Posterior cingulate gyrus (tissue), 11 donors: ENCODE data around the gene ZBTB38.

Experiments
- DNase-seq, 10 donors: peaks; one replicate each; pipeline versions ENCODE4 v3.0.0 to v3.0.0-alpha.2; 2020 to 2021; ENCODE audit warnings: mixed read lengths in 3 of 10
- intact Hi-C: fragments of 100-400 bp; cut with DNase I; formaldehyde crosslinking; loops from one replicate; pipeline ENCODE4 v1.15.1; 2023

ZBTB38 gene

DNA sequence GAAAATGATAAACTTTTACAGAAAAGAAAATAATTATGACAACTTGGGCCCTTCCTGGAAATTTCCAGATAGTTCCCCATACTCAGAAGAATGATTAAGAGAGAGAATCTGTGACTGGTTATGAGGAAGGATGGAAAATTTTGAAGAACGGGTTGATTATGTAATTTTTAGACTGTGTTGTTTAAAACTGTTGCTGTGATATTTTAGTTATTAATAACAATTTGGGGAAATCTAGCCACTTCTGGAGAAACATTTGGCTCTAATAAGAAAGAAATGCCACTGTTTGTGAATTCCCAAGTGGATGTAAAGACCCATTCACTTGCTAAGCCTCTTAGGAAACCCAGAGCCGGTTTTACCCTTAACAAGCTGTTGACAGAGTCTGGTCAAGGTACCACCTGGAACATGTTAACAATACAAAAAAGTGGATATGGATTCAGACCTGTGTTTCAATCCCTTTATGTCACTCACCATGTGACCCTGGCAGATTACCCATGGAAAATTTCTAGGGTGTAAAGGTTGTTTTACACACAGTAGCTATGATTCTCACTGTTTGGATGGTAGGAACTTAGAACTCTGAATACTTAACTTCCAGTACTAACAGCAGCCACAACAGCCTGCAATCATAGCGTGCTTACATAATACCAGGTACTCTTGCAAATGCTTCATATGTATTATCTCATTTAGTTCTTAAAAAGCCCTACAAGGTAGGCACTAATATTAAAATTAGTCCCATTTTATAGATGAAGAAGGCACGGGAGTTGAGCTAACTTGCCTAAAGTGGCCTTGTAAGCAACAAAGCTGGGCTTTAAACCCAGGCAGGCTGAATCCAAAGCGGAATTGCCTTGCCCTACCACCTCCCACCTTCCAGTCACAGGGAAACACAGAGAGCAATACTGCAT lies 32.0 kb downstream of the ZBTB38 start:
- intact Hi-C loops, result loop anchor here (5.0 kb wide), 1 partner anchor 33 kb away; the partner anchor contains the start of gene ZBTB38
- DNase-seq, result no peak

- intact Hi-C loops, result loop anchor here (5.0 kb wide), 1 partner anchor 34 kb away; the partner anchor contains the start of gene ZBTB38
- no peak for DNase-seq
Measured at GRCh38 chr3:141401095-141401494, 32.8 kb downstream of the ZBTB38 start.

GRCh38 chr3:141401573-141402475 lies 33.5 kb downstream of the ZBTB38 start:
- intact Hi-C loops, result loop anchor here (5.0 kb wide), 1 partner anchor 35 kb away; the partner anchor contains the start of gene ZBTB38
- DNase-seq, result peak in 5 of 10 donors; percentile 28 to 87 (median 77)

DNA sequence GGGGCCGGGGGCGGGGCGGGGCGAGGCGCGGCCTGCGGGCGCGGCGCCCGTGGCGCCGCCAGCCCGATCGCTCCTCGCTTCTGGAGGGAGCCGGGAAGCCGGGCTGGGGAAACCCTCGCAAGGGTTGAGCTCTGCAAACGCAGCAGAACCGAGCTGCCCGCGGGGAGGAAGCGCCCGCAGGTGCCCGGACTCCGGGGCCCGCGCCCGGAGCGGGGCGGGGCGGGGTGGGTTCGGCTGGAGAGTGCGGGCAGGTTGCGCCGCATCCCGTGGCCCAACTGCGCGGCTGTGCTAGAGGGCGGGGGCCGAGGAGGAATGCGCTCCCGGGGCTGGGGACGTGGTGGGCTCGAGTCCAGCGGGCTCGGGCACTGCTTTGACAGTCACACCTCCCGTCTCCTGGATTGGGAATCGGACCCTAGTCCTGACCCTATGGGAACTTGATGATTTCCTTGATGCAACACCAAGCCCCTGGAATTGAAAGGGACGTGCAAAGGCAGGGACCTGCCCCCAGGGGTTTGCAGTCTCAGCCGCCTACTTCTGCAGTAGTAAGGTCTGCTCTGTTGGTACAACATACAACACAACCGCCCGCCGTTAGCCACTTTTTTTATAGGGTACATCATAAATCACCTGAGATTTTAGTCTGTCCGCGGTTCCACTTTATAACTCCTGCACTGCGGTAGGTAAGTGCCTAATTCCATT lies 34.3 kb downstream of the ZBTB38 start:
- intact Hi-C loops, result loop anchor here (5.0 kb wide), 1 partner anchor 35 kb away; the partner anchor contains the start of gene ZBTB38
- DNase-seq, result peak; percentile 42 to 94 (median 61)

DNA sequence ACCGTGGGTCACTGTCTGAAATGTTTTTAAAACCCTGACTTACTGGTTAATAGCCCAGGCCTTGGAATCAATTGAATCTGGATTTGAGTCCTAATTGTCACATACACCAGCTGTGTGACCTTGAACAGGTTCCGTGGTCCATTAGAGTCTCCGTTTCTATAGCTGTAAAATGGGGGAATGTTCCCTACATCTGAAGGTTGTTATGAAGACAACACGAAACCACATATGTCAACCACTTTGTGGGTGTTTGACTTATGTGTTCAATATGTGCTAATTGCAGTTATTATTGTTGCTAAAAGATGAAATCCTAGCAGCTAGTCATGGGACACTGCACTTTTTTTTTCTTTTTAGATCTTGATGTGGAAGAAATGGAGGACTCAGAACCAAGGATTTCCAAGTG lies 35.3 kb downstream of the ZBTB38 start:
- DNase-seq, result no peak
- intact Hi-C loops, result loop anchor here (5.0 kb wide), 1 partner anchor 36 kb away; the partner anchor contains the start of gene ZBTB38

DNA sequence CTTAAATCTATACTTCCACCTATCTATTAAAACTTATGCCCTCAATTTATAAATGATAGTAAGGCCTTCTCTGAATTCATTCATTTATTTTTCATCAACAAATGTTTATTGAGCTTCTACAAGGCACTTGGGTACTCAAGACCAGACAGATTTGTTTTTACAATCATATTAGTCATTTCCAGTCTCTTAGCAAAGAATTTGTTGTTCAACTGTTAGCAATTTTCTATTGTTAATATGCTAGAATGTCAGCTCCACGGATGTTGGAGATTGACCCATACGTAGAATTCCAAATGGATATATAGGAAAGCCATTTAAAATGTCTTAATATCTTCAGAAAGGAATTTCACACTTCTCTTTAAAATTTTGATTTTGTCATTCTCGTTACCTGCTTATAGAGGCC lies 36.7 kb downstream of the ZBTB38 start:
- intact Hi-C loops, result no loop called here
- DNase-seq, result no peak

DNA sequence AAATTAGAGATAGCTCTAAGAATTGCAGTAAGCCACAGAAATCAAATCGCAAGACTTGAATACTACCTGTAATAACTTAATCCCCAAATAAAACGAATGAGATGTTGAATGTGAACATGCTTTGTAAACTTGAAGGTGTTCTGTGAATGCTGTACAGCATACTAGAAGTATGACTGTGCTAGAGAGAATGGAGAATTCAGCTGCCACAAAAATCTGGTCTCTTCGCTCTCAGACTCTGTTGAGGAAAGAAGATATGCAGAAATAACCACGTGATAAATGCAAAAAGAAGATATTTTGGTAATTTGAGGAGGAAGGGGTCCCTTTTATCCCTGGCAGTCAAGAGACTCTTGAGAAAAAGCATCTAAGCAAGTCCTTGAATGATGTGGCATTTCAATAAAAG lies 37.3 kb downstream of the ZBTB38 start:
- intact Hi-C loops, result no loop called here
- no peak for DNase-seq

GRCh38 chr3:141406265-141406664 lies 38.0 kb downstream of the ZBTB38 start:
- no peak for DNase-seq
- intact Hi-C loops, result no loop called here

- intact Hi-C loops, result no loop called here
- no peak for DNase-seq
Measured at GRCh38 chr3:141407047-141407446, 38.7 kb downstream of the ZBTB38 start.

GRCh38 chr3:141407825-141408224 lies 39.5 kb downstream of the ZBTB38 start:
- intact Hi-C loops, result no loop called here
- no peak for DNase-seq

GRCh38 chr3:141408596-141408995 lies 40.3 kb downstream of the ZBTB38 start:
- DNase-seq, result no peak
- intact Hi-C loops, result no loop called here

DNA sequence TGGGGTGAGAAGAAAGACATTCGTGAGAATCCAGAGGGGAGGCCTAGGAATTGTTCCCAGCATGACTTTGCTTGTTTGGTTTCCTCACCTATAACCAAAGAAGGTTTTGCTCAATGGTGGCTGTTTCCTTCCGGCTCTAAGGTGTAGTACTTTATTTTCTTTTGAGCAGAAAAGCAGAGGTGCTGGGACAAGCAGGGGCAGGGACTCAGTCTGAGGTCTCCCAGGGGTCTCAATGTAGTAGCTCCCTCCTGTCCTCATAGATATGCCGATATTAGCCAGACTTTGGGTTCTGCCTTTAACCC lies 41.6 kb downstream of the ZBTB38 start:
- intact Hi-C loops, result loop anchor here (5.0 kb wide), 1 partner anchor 42 kb away; no protein-coding TSS in a partner anchor
- no peak for DNase-seq

DNA sequence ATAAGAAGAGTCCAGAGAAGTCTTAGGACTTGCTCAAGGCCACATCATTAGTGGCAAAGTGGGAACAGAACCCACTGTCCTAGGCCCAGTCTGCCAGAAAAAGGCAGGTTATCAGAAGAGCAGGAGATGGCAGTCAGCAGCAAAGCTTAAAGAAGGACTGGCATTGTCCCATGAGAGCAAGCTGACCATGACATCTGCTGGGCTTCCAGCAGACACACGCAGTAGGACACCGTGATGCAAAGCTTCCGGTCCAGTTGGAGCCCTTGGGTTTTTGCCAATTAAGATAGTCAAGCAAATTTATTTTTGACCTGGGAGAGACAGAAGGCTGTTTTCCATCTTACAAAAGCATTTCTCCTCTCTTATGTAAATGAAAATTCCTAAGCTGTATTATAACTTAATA lies 42.1 kb downstream of the ZBTB38 start:
- intact Hi-C loops, result loop anchor here (5.0 kb wide), 1 partner anchor 42 kb away; no protein-coding TSS in a partner anchor
- DNase-seq, result peak in 5 of 10 donors; percentile 22 to 86 (median 56)

- intact Hi-C loops, result loop anchor here (5.0 kb wide), 1 partner anchor 41 kb away; no protein-coding TSS in a partner anchor
- DNase-seq, result no peak
Measured at GRCh38 chr3:141410846-141411245, 42.5 kb downstream of the ZBTB38 start.

GRCh38 chr3:141411251-141411771 lies 43.0 kb downstream of the ZBTB38 start:
- intact Hi-C loops, result loop anchor here (5.0 kb wide), 1 partner anchor 41 kb away; no protein-coding TSS in a partner anchor
- no peak for DNase-seq

DNA sequence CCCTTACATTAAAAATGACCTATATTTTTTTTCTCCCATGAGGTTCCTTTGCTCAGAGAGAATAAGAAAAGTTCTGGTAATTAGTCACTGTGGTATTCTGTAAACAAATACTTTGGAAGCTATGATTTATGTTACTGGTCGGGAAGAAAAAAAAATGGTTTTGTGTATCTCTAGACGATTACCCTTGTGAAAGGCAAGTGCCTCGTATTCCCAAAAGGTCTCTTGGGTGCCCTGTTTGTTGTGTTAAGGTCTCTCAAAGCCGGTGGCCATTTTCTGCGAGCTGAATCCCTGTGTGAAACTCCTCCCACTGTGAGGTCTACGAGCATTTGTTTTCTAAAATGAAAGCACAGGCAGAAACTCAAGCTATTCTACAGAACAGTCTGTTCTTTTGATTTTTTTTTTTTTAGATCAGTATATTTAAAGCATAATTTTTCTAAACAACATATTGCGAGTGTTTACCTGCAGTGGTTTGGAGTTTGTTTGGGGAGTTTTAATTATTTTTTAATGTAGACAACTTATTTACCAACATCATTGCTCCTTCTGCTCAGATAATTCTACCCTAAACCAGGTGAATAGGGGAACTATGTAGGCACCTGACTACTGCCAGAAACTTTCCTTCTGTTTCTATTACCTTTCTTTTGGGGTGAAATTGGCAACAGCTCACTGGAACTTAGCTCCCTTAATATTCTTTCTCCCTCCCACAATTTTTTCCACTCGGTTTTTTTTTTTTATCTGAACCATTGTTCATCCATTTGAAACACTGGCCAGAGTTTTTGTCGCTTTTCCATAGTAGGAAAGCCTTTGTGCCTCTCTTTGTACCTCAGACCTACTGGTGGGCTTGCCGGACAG lies 44.0 kb downstream of the ZBTB38 start:
- peak in 5 of 10 donors; percentile 39 to 58 (median 41) for DNase-seq

DNA sequence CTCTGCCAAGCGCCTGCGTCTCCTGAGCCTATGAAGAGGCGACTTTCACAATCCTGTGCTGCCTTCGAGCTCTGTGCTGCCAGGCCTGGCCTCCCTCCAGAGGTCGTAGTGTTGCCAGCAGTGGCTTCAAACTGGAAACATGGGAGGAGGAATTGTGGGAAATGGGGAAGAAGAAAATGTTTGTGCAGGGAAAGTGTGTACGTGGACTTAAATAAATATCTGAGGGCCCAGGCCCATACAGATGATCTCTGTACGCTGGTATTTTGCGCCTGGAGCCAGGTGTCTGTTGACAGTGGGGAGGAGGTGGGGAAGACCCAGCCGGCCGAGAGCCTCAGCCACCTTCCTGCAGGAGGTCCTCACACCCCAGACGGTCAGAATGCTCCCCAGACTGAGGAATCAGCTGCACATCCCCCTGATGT lies 44.6 kb downstream of the ZBTB38 start:
- peak; percentile 70 to 97 (median 84) for DNase-seq
- intact Hi-C loops, result loop anchor here (5.0 kb wide), 1 partner anchor 39 kb away; no protein-coding TSS in a partner anchor

More for the DNA sequence above, 44.0 kb downstream of the ZBTB38 start:
- intact Hi-C loops, result loop anchor here (5.0 kb wide), 1 partner anchor 40 kb away; no protein-coding TSS in a partner anchor

- no peak for DNase-seq
- intact Hi-C loops, result loop anchor here (5.0 kb wide), 1 partner anchor 39 kb away; no protein-coding TSS in a partner anchor
Measured at GRCh38 chr3:141413391-141413790, 45.1 kb downstream of the ZBTB38 start.
